Glomerular visceral epithelial cell (primary cell): ENCODE data around the gene GUCY2D.
"Not testable (repeated sequence)": the region's sequence is repeated elsewhere in the genome, so short reads cannot be mapped to it uniquely, and the experiment has no call there.

Experiments
- DNase-seq: peaks from one replicate; pipeline ENCODE4 v3.0.0-alpha.2; 2016; ENCODE audit errors: extremely low spot score

GUCY2D gene

GRCh38 chr17:8044819-8045810 is 42.7 kb downstream of the GUCY2D start:
- DNase-seq = no peak

GRCh38 chr17:8046306-8046928 is 44.0 kb downstream of the GUCY2D start:
- no peak for DNase-seq

DNA sequence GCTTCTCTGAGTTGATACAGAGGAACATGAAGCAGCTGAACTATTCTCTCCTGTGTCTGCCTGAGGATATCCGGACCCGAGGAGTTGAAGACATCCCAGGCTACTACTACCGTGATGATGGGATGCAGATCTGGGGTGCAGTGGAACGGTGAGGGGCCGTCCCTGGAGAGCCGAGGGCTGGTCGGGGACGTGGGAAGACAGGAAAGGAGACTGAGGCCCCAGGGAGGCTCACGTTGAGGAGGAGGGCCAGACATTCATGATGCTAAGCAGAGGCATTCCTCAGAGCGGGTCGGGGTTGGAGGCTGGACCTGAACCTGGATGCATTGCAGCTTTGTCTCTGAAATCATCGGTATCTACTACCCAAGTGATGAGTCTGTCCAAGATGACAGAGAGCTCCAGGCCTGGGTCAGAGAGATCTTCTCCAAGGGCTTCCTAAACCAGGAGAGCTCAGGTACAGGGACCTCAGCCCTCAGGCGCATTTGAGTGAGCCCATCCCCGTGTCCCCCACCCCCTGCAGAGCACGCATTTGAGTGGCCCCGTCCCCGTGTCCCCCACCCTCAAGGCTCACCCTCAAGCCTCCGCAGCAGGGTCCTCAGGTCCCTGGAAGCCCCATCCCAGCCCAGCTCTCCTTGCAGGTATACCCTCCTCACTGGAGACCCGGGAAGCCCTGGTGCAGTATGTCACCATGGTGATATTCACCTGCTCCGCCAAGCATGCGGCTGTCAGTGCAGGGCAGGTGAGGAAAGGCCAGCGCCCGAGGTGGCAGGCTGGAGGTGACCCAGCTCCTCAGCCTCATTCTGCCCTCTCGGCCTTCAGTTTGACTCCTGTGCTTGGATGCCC is 44.7 kb downstream of the GUCY2D start:
- DNase-seq = no peak

DNA sequence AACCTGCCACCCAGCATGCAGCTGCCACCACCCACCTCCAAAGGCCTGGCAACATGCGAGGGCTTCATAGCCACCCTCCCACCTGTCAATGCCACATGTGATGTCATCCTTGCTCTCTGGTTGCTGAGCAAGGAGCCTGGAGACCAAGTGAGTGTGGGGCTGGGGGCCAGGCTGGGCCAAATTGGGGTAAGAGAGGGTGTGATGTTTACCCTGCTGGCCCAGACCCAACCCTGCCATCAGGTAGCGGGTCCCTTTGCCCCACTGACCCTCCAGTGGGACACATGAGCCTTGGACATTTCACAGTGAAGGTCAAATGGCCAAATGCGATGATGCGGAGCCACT is 45.3 kb downstream of the GUCY2D start:
- DNase-seq = no peak

DNA sequence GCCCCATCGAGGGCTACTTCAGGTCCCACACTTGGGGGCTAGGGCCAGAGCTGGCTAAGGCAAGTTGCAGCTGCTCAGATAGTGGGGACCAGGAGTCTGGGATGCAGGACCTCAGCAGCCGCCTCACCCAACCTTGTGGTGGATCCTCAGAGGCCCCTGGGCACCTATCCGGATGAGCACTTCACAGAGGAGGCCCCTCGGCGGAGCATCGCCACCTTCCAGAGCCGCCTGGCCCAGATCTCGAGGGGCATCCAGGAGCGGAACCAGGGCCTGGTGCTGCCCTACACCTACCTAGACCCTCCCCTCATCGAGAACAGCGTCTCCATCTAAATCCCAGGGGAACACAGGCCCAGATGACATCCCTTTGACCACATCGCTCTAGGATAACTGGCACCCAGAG is 45.8 kb downstream of the GUCY2D start:
- no peak for DNase-seq

GRCh38 chr17:8048736-8049135 is 46.3 kb downstream of the GUCY2D start:
- no peak for DNase-seq

GRCh38 chr17:8051831-8052230 is 49.4 kb downstream of the GUCY2D start:
- no peak for DNase-seq

- DNase-seq = no peak
Measured at GRCh38 chr17:8052256-8053252, 50.1 kb downstream of the GUCY2D start.

DNA sequence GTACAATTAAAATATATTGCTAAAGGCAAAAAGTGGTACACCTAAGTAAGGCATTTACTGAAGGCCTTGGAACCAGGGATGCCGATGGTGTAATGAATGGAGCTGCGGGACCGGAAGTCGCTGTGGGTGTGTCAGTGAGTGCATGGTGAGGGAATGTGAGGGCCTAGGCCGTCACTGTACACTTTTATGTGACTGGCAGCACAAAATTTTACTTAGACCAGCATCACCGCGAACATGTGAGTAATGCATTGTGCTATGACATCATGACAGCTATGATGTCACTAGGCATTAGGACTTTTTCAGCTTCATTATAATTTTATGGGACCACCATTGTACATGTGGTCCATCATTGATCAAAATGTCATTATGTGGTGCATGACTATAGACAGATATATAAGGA is 51.2 kb downstream of the GUCY2D start:
- DNase-seq = no peak

DNA sequence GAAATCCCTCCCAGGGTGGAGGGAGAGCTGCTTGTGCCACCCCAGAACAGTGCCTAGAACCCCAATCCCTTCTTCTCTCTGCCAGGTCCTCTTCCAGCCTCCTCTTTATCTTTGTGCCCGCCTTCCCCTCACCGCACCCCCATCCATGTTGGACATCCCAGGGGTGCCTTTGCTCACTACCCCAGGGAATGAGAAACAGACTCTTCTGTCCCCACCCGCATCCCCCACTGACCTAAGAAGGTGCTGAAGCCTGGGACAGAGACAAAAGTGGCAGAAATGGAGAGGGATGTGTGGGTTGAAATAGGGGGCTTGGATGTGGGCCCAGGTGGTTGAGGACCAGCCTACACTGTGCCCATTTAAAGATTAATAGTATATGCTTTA is 53.4 kb downstream of the GUCY2D start:
- DNase-seq = no peak

- peak; percentile 40 for DNase-seq
Measured at GRCh38 chr17:8056232-8056975, 54.0 kb downstream of the GUCY2D start.

DNA sequence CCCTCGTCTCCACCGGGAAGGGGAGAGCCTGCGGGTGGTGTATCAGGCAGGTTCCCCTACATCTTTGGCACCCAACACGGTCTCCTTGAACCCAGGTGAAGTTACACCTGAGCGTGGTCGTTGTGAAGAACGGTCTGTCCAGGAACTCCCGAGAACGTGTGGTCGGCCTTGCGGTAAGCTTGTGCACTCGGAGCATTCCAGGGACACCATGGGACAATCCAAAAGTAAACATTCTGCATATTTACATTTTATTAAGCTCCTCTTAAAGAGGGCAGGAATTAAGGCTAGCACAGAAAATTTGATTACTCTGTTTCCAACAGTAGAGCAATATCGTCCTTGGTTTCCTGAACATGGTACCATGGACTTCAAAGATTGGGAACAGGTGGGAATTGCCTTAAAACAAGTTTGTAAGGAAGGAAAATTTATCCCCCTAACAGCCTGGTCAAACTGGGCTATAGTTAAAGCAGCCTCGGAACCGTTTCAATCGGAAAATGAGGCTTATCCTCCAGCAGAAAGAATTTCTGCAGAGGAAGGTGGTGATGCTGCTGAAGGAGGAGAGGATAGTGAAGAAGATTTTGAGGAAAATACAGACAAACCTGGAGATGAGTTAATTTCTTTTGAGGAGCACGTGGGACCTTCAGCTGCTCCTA is 54.7 kb downstream of the GUCY2D start:
- DNase-seq = no peak

- DNase-seq = peak; percentile 78
Measured at GRCh38 chr17:8057691-8058114, 55.3 kb downstream of the GUCY2D start.

DNA sequence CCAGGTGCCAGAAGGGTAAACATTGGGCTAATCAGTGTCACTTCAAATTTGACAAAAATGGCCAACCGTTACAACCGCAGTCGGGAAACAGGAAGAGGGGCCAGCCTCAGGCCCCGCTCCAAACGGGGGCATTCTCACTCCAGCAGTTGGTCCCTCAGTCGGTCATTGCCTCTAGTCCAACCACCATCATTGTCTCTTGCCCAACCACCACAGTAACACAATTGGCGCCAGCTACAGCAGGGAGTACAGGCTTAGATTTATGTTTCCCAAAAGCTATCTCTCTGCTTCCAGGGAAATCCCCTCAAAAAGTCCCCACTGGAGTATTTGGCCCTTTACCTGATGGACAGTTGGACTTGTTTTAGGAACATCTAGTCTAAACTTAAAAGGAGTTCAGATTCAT is 56.7 kb downstream of the GUCY2D start:
- no peak for DNase-seq

- peak; percentile 70 for DNase-seq
Measured at GRCh38 chr17:8060274-8060673, 57.9 kb downstream of the GUCY2D start.

- not testable (repeated sequence) for DNase-seq
Measured at GRCh38 chr17:8061851-8062250, 59.4 kb downstream of the GUCY2D start.

- no peak for DNase-seq
Measured at GRCh38 chr17:8062435-8062806, 60.0 kb downstream of the GUCY2D start.

DNA sequence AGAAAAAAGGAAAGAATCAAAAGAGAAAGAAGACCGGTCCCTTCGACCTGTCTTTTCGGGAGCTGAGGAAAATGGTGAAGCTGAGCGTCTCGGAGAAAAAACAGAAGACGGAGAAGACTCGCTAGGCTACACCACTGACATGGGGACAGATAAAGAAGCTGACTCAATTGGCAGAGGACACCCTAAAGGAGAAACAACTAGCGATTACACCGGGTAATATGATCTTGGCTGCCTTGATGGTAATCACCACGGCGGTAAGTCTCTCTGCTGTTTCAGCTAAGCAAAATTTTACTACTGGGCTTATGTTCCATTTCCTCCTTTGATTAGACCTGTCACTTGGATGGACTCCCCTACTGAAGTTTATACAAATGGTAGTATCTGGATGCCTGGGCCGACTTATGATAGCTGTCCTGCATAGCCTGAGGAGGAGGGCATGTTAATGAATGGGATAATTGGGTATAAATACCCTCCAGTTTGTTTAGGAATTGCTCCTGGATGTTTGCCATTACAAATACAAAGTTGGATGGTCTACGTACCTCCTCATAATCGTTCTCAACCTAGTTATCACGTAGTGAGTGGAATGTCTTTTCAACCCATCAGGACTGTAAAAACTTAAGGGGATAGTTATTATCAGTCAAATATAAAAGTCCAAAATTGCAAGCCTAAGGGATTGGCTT is 60.5 kb downstream of the GUCY2D start:
- no peak for DNase-seq
